ENCODE data around the gene CNPPD1. TPM values are rescaled to one million over a fixed set of nuclear protein-coding genes. Genes with fewer than 3 reads are reported as not detected.

CNPPD1 gene
- total RNA-seq, 1 donor from 2014 or later: 37.8 TPM

DNA sequence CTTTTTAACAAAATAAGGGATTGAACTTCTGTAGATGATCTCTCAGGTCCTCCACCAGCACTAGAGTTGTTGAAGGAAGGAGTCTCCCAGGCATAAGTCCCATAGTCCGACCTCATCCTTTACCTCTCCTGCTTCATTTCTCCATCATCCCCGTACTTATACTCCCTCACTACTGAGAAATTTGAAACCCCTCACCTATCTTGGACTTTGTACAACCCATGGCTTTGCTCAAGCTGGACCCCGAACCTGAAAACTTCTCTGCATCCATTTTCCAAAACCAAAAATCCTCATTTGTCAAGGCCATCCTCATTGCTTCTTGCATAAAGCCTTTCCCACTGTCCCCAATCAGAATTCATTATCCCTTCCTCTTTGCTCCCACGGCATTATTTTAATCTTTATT lies 15.6 kb downstream of the CNPPD1 start:
- peak overlapping the region; percentile 97 for H3K4me3 Mint-ChIP-seq
- TF ChIP-seq, protein P1, sequence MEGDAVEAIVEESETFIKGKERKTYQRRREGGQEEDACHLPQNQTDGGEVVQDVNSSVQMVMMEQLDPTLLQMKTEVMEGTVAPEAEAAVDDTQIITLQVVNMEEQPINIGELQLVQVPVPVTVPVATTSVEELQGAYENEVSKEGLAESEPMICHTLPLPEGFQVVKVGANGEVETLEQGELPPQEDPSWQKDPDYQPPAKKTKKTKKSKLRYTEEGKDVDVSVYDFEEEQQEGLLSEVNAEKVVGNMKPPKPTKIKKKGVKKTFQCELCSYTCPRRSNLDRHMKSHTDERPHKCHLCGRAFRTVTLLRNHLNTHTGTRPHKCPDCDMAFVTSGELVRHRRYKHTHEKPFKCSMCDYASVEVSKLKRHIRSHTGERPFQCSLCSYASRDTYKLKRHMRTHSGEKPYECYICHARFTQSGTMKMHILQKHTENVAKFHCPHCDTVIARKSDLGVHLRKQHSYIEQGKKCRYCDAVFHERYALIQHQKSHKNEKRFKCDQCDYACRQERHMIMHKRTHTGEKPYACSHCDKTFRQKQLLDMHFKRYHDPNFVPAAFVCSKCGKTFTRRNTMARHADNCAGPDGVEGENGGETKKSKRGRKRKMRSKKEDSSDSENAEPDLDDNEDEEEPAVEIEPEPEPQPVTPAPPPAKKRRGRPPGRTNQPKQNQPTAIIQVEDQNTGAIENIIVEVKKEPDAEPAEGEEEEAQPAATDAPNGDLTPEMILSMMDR (conservative IDR thresholded peaks at IDR 0.05): no peak
- no peak for DNase-seq (ENCODE audit: extremely low spot score, unreplicated experiment)
- H3K27me3 Mint-ChIP-seq: no peaks in the 10 kb centered on the region
- peak overlapping the region; percentile 96 for H3K27ac Mint-ChIP-seq
- peaks cover 21% of the 10 kb centered on the region for H3K4me1 Mint-ChIP-seq (ENCODE audit: unreplicated experiment)
- H3K9me3 Mint-ChIP-seq: no peaks in the 10 kb centered on the region
- H3K36me3 Mint-ChIP-seq: peaks cover 9% of the 10 kb centered on the region

DNA sequence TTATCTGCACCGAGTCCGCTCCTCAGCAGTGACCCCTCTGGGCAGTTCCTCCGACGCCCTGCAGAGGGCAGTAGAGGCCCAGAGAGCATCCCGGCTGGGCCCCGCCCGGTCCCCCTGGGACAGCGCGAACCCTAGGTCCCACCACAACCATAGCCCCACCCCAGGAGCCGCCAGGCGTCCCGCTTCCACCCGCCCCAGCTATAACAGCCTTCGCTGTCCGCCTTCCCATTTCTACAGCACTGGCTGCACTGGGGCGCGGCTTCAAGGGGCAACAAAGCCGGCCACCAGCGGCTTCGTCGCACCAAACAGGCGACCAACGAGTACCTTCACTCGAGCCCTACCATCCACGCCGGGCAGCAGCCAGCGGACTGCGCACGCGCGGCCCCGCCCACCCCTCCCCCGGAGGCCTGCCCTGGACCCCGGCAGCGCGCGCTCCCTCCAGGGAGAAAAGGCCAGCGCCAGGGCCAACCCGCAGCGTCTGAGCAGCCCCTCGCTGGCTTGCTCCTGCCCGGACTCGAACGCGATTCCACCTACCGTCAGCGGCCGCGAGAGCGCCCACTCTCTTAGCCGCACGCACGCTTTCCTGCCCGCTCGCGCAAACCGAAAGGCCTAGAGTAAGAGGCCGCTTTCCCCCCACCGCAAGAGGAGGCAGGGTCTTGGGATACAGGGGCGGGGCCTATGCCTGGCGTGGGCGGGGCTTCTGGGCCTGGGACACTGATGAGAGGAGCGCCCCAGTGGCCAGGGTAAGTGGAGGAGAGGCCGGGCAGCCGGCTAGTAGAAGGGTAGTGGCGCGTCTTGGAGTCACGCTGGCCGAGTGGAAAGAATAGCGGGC lies 16.3 kb downstream of the CNPPD1 start, which contains the start of gene NHEJ1:
TSS of gene NHEJ1 (minus strand) at position 630 of the 832 bp plus-strand sequence. CDS start 2,453 bp downstream, outside the sequence.
- Mint-ChIP-seq H3K27ac (peak within 1 kb of the TSS; percentile 96), H3K27me3 (no peaks in the 10 kb centered on the region), H3K9me3 (no peaks in the 10 kb centered on the region), H3K4me3 (peak within 1 kb of the TSS; percentile 97), H3K36me3 (peaks cover 9% of the 10 kb centered on the region), H3K4me1 (ENCODE audit: unreplicated experiment) (peaks cover 21% of the 10 kb centered on the region)
- TF ChIP-seq, protein P1 (conservative IDR thresholded peaks at IDR 0.05): peak; percentile 100
- peak; percentile 95 for DNase-seq (ENCODE audit: extremely low spot score, unreplicated experiment)

DNA sequence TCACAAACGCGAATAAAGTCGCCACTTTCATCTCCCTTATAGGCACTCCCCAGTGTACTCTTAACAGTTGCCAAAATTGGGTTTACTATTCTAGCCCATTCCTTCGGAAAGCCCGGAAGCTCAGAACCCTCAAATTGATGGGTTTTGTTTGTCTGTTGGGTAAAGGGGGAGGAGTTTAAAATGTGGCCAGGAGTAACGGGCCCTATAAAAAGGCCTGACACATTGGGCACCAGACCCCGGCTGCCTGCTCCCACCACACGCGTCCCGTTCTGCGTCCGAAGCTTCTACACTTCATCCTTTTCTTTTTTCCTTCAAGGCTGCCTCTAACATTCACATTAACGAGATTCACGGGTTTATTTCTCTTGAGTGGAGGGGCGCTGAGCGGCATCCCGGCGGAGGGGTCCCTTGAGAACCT lies 16.9 kb downstream of the CNPPD1 start:
- no peaks in the 10 kb centered on the region for H3K9me3 Mint-ChIP-seq
- peak overlapping the region; percentile 96 for H3K27ac Mint-ChIP-seq
- TF ChIP-seq, protein P1 (conservative IDR thresholded peaks at IDR 0.05): no peak
- DNase-seq (ENCODE audit: extremely low spot score, unreplicated experiment): no peak
- H3K27me3 Mint-ChIP-seq: no peaks in the 10 kb centered on the region
- peak overlapping the region; percentile 97 for H3K4me3 Mint-ChIP-seq
- peaks cover 9% of the 10 kb centered on the region for H3K36me3 Mint-ChIP-seq
- peaks cover 21% of the 10 kb centered on the region for H3K4me1 Mint-ChIP-seq (ENCODE audit: unreplicated experiment)

DNA sequence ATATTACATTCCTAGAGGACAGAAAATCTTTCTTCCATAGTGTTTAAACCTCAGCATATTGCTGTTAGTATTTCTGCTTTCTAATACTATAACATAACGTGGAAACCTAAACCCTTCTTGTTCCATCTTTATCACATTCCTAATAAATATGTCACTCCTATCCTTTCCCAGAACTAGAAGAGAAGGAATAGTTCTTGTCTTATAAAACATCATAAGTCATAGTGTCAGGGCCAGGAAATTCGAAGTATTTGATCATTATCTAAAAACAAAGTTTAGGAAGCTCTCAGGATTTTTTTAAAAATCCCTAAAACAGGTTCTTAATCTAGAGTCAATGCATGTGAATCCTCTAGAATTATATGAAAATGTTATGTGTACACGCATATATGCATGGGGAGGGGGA lies 18.1 kb downstream of the CNPPD1 start:
- H3K36me3 Mint-ChIP-seq: peaks cover 9% of the 10 kb centered on the region
- H3K27me3 Mint-ChIP-seq: no peaks in the 10 kb centered on the region
- no peaks in the 10 kb centered on the region for H3K9me3 Mint-ChIP-seq
- H3K27ac Mint-ChIP-seq: no peak overlapping the region
- H3K4me1 Mint-ChIP-seq (ENCODE audit: unreplicated experiment): peaks cover 21% of the 10 kb centered on the region
- H3K4me3 Mint-ChIP-seq: peak overlapping the region; percentile 40
- DNase-seq (ENCODE audit: extremely low spot score, unreplicated experiment): no peak
- TF ChIP-seq, protein P1 (conservative IDR thresholded peaks at IDR 0.05): no peak

DNA sequence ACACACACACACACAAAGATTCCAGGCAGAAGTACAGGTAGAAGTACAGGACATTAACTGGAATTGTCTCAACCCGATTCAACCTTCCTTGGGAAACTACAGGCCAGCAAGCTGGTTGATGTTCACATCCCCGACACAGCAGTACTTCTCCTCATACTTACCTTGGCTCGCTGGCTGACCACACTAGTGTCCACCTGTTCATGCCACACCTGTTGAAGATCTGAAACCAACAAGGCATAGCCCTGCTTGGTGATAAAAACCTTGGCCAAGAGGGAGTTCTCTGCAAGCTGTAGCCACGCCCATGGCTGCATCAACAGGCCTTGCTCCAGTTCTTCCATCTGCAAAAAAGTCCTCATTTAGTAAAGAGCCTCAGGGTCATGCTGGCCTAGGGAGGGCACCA lies 18.7 kb downstream of the CNPPD1 start:
- DNase-seq (ENCODE audit: extremely low spot score, unreplicated experiment): no peak
- H3K9me3 Mint-ChIP-seq: no peaks in the 10 kb centered on the region
- TF ChIP-seq, protein P1 (conservative IDR thresholded peaks at IDR 0.05): no peak
- peaks cover 21% of the 10 kb centered on the region for H3K4me1 Mint-ChIP-seq (ENCODE audit: unreplicated experiment)
- H3K27me3 Mint-ChIP-seq: no peaks in the 10 kb centered on the region
- H3K36me3 Mint-ChIP-seq: peaks cover 9% of the 10 kb centered on the region
- no peak overlapping the region for H3K27ac Mint-ChIP-seq
- H3K4me3 Mint-ChIP-seq: no peak overlapping the region
